ENCODE data around the gene HOXD4.

Gene HOXD4

GRCh38 chr2:176199902-176200301, 48.6 kb downstream of the HOXD4 start:
- H3K4me1 ChIP-seq (ENCODE audit: insufficient read depth, low read length), result no peaks in the 10 kb centered on the region
- no peak overlapping the region for H3K27ac ChIP-seq (ENCODE audit: low read depth, low read length)
- H3K36me3 ChIP-seq (ENCODE audit: insufficient read depth, low read length), result no peaks in the 10 kb centered on the region
- no peak overlapping the region for H3K4me3 ChIP-seq (ENCODE audit: low read length)
- no peak overlapping the region for H3K9ac ChIP-seq (ENCODE audit: low read depth, low read length)
- peaks cover 52% of the 10 kb centered on the region for H3K27me3 ChIP-seq (ENCODE audit: insufficient read depth, low read length)
- H3K9me3 ChIP-seq (ENCODE audit: insufficient read depth, low read depth, low read length), result no peaks in the 10 kb centered on the region

GRCh38 chr2:176200971-176201370, 49.6 kb downstream of the HOXD4 start:
- WGBS, result 90% methylated on average over 21 of the region's 21 CpGs
- no peak overlapping the region for H3K27ac ChIP-seq (ENCODE audit: low read depth, low read length)

DNA sequence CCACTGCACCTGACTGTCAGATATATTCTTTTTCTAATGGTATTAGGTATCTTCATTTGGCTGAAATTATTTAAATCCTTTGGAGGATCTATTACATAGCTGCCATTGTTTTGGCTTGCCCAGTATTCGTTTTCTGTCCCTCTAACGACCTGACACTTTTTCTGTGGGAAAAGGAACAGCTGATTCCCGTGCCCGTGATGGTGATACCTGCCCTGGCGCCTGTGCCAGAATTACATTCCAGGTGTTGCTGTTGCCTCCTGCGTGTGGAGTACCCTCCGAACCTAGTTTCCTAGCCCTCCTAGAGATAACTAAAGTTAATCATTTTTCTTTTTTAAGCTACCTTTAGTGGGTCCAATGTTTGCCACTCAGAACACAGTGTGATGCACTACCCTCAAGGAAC, 51.1 kb downstream of the HOXD4 start:
- Histone ChIP-seq H3K4me1 (ENCODE audit: insufficient read depth, low read length) (no peaks in the 10 kb centered on the region), H3K27ac (ENCODE audit: low read depth, low read length) (no peak overlapping the region), H3K36me3 (ENCODE audit: insufficient read depth, low read length) (no peaks in the 10 kb centered on the region), H3K4me3 (ENCODE audit: low read length) (no peak overlapping the region), H3K27me3 (ENCODE audit: insufficient read depth, low read length) (peaks cover 35% of the 10 kb centered on the region), H3K9me3 (ENCODE audit: insufficient read depth, low read depth, low read length) (no peaks in the 10 kb centered on the region), H3K9ac (ENCODE audit: low read depth, low read length) (no peak overlapping the region)
- WGBS, result 89% methylated on average over 7 of the region's 7 CpGs

More at GRCh38 chr2:176200971-176201370, 49.6 kb downstream of the HOXD4 start:
- no peak overlapping the region for H3K9ac ChIP-seq (ENCODE audit: low read depth, low read length)
- no peaks in the 10 kb centered on the region for H3K4me1 ChIP-seq (ENCODE audit: insufficient read depth, low read length)
- peaks cover 47% of the 10 kb centered on the region for H3K27me3 ChIP-seq (ENCODE audit: insufficient read depth, low read length)
- no peaks in the 10 kb centered on the region for H3K9me3 ChIP-seq (ENCODE audit: insufficient read depth, low read depth, low read length)
- no peaks in the 10 kb centered on the region for H3K36me3 ChIP-seq (ENCODE audit: insufficient read depth, low read length)
- no peak overlapping the region for H3K4me3 ChIP-seq (ENCODE audit: low read length)

Measured in HUES64 (cell line).